T-helper 17 cell (primary cell): ENCODE data around the gene FBXO30. TPM values are rescaled to one million over a fixed set of nuclear protein-coding genes. Genes with fewer than 3 reads are reported as not detected.

Experiments
- ATAC-seq: fragments of 150-1000 bp; cut with Tn5 transposase; 2 replicates; pipeline ENCODE4 v1.10.0; 2021; ENCODE audit warnings: mild to moderate bottlenecking, moderate library complexity
- DNase-seq, 3 donors: peaks; one replicate each; pipeline versions ENCODE4 v3.0.0 to v3.0.0-alpha.2; 2020 to 2021
- H3K9me3 ChIP-seq: one replicate; pipeline ENCODE4 v1.7.0; 2013; ENCODE audit warnings: low read length, mild to moderate bottlenecking; ENCODE audit not compliant: control insufficient read depth, poor library complexity, severe bottlenecking
- H3K27ac Mint-ChIP-seq: one replicate; pipeline ENCODE4 v1.8.0; 2022; ENCODE audit warnings: mild to moderate bottlenecking, moderate library complexity, mixed read lengths
- H3K27me3 Mint-ChIP-seq: one replicate; pipeline ENCODE4 v1.8.0; 2022; ENCODE audit warnings: mixed read lengths
- H3K36me3 Mint-ChIP-seq: one replicate; pipeline ENCODE4 v1.8.0; 2022; ENCODE audit warnings: low read depth, mixed read lengths
- H3K4me1 Mint-ChIP-seq: one replicate; pipeline ENCODE4 v1.8.0; 2022; ENCODE audit warnings: mild to moderate bottlenecking, mixed read lengths
- H3K4me3 Mint-ChIP-seq: one replicate; pipeline ENCODE4 v1.8.0; 2022; ENCODE audit warnings: mild to moderate bottlenecking, moderate library complexity, mixed read lengths
- total RNA-seq, 4 donors: library from RNA in 2 of 4; stranded (reverse) in 2 of 4; gene quantifications; one replicate each; pipeline ENCODE4 v1.2.3 and lab custom pipeline; 2022 to 2026

FBXO30 gene, protein sequence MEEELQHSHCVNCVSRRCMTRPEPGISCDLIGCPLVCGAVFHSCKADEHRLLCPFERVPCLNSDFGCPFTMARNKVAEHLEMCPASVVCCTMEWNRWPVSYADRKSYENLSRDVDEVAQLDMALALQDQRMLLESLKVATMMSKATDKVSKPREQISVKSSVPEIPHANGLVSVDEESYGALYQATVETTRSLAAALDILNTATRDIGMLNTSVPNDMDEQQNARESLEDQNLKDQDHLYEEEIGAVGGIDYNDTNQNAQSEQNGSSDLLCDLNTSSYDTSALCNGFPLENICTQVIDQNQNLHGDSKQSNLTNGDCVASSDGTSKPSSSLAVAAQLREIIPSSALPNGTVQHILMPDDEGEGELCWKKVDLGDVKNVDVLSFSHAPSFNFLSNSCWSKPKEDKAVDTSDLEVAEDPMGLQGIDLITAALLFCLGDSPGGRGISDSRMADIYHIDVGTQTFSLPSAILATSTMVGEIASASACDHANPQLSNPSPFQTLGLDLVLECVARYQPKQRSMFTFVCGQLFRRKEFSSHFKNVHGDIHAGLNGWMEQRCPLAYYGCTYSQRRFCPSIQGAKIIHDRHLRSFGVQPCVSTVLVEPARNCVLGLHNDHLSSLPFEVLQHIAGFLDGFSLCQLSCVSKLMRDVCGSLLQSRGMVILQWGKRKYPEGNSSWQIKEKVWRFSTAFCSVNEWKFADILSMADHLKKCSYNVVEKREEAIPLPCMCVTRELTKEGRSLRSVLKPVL
- total RNA-seq, result 1 to 10 TPM; 2.5 to 2.8 TPM
- 11.8 to 29.6 reads per million in 2 donors for total RNA-seq (lab: John Stamatoyannopoulos, UW)

DNA sequence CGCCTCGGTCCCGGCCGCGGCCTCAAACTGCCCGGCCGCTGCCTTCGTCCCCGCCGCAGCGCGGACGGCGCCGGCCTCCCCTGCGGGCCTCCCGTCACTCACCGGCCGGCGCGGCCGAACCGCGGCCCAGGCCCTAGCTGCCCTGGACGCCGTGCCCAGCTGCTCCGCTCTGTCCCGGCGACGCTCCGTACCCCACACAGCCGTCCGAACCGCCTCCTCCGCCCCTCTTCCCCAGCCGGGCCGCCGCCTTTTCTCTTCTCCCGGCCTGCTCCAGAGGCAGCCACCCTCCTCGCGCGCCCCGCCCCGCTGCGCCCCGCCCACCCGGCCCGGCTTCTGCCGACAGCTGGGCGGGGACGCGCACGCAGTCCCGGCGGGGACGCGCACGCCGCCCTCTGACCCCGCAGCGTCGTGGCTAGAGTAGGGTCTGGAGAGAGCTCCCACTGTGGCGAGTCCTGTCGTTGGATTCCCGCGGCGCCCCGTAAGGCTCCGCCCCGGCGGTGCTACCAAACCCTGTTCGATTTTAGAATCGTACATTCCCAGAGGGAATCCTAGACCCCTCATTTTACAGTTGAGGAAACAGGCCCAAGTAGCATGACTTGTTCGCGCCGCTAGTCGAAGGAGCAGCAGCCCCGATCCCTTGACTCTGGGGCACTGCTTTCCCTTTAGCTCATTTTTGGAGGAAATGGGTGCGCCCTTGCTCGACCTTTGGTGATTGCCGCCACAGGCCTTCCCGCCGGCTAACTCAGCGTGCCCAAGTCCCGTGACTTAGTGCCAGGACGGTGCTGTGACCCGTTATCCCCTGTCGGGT lies at the start of gene FBXO30:
TSS of gene FBXO30 (minus strand) at position 295 of the 808 bp plus-strand sequence. CDS start 8,390 bp downstream, outside the sequence.
- peak within 1 kb of the TSS; percentile 92 for H3K27ac Mint-ChIP-seq
- H3K9me3 ChIP-seq, result no peaks in the 10 kb centered on the region
- no peaks in the 10 kb centered on the region for H3K36me3 Mint-ChIP-seq
- no peaks in the 10 kb centered on the region for H3K27me3 Mint-ChIP-seq
- peaks cover 21% of the 10 kb centered on the region for H3K4me1 Mint-ChIP-seq
- ATAC-seq, result peak; percentile 94
- peak within 1 kb of the TSS; percentile 90 for H3K4me3 Mint-ChIP-seq
- peak; percentile 81 to 85 (median 83) for DNase-seq

DNA sequence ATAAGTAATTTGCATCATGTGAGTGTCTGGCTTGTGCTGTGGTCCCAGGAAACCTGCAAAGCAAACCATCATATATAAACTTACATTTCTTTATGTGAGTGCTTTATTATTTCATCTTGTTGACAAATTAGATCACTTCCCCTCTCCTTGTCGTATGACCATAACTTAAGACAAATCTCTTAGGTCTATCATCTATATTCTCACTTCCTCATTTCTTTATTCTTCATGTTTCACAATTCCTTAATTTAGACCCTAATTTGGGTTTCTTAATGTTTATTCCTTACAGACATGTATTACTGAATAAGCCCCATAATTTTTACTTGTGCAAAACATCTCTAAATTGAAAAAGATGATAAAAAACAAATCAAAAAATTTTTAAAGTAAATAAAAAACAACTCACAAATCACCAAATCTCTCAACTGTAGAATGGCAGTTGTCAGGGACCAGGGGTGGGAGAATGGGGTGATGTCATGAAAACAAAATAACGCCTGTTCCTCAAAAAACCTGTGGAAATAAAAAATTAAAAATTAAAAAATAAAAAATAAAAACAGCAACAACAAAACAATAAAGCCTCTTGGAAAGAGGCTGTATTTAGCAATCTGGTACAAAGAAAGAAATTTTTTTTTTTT lies 49.5 kb upstream of the FBXO30 start:
- H3K4me3 Mint-ChIP-seq, result no peak overlapping the region
- H3K9me3 ChIP-seq, result no peaks in the 10 kb centered on the region
- ATAC-seq (no peak), DNase-seq (no peak)
- H3K27me3 Mint-ChIP-seq, result no peaks in the 10 kb centered on the region
- peaks cover 27% of the 10 kb centered on the region for H3K4me1 Mint-ChIP-seq
- H3K36me3 Mint-ChIP-seq, result no peaks in the 10 kb centered on the region
- no peak overlapping the region for H3K27ac Mint-ChIP-seq

DNA sequence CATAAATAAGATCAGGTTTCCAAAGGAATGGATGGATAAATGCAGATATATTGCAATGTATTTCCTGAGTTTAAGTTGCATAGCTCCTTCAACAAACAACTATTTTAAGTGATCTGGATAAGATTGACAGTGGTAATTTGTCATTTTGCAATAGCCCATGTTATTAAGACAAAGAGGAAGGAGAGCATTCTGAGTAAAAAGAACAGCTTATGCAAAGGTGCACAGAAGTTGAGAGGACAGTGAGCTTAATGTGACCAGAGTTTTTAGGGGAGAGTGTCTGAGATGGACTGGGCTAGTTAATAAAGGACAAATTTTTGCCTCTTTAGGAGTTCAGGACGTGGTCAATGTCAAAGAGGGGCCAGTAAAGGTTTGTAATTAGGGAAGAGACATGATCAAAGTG lies 48.8 kb upstream of the FBXO30 start:
- DNase-seq (no peak), ATAC-seq (no peak)
- H3K9me3 ChIP-seq, result no peaks in the 10 kb centered on the region
- peak overlapping the region; percentile 63 for H3K27ac Mint-ChIP-seq
- H3K4me3 Mint-ChIP-seq, result no peak overlapping the region
- peaks cover 1% of the 10 kb centered on the region for H3K36me3 Mint-ChIP-seq
- peaks cover 27% of the 10 kb centered on the region for H3K4me1 Mint-ChIP-seq
- H3K27me3 Mint-ChIP-seq, result no peaks in the 10 kb centered on the region

DNA sequence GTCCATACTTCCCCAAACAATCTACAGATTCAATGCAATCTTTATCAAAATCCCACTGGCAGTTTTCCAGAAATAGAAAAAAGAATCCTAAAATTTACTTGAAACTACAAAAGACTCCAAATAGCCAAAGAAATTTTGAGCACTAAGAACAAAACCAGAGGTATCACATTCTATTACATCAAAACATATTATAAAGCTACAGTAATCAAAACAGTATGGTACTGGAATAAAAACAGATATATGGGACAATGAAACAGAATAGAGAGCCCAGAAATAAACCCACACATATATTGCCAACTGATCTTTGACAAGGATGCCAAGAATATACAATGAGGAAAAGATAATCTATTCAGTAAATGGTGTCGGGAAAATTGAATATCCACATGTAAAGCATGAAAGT lies 46.0 kb upstream of the FBXO30 start:
- H3K9me3 ChIP-seq, result no peaks in the 10 kb centered on the region
- H3K36me3 Mint-ChIP-seq, result peaks cover 2% of the 10 kb centered on the region
- no peak overlapping the region for H3K27ac Mint-ChIP-seq
- no peak overlapping the region for H3K4me3 Mint-ChIP-seq
- DNase-seq (no peak), ATAC-seq (no peak)
- H3K4me1 Mint-ChIP-seq, result peaks cover 8% of the 10 kb centered on the region
- H3K27me3 Mint-ChIP-seq, result no peaks in the 10 kb centered on the region

DNA sequence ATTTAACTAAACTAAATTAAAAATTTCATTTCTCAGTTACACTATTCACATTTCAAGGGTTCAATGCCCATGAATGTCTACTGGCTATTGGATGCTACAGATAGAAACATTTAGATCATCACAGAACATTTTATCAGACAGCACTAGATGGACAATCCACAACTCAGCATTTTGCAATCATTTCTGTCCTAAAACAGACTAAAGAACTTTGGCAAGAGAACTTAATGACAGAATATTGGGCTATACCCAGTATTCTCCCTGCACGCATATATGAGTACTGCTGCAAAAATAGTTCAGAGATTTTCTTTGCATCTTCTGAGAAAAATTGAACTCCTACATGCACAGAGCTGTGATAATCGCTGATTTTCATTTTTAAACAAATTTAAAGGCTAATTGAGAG lies 36.1 kb upstream of the FBXO30 start:
- H3K27me3 Mint-ChIP-seq, result no peaks in the 10 kb centered on the region
- ATAC-seq (no peak), DNase-seq (no peak)
- H3K36me3 Mint-ChIP-seq, result peaks cover 7% of the 10 kb centered on the region
- H3K27ac Mint-ChIP-seq, result no peak overlapping the region
- H3K9me3 ChIP-seq, result no peaks in the 10 kb centered on the region
- H3K4me1 Mint-ChIP-seq, result no peaks in the 10 kb centered on the region
- H3K4me3 Mint-ChIP-seq, result no peak overlapping the region

DNA sequence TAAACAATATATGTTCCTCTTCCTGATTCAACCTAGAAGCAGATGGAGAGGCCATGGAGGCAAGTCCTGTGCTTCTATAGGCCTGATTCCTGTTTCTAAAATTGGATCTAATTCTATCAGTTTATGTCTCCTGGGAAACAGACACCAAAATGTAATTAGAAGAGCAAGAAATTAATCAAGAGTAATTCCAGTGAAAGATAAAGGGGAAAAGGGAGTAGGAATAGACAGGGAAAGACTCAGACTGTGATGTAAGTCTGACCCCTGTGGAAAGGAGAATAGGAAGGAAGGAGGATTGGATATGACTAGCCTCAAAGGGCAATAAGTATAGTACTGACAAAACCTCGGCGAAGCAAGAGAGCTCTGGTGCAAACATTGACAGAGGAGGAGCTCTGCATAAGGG lies 33.9 kb upstream of the FBXO30 start:
- Mint-ChIP-seq H3K36me3 (peaks cover 7% of the 10 kb centered on the region), H3K27ac (no peak overlapping the region), H3K27me3 (no peaks in the 10 kb centered on the region), H3K4me1 (no peaks in the 10 kb centered on the region), H3K4me3 (no peak overlapping the region)
- ATAC-seq, result no peak
- DNase-seq, result no peak
- H3K9me3 ChIP-seq, result no peaks in the 10 kb centered on the region

DNA sequence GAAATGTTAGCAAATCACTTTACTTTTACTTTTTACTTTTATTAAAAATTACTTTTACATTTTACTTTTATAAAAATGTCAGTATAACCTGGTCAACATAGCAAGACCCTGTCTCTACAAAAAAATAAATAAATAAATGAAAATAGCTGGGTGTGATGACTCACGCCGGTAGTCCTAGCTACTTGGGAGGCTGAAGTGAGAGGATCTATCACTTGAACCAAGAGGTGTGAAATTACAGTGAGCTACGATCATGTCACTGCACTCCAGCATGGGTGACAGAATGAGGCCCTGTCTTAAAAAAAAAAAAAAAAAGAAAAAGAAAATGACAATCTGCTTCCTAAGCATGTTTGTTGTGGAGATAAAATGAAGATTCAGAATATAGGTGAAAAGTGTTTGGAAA lies 31.0 kb upstream of the FBXO30 start:
- DNase-seq, result no peak
- Mint-ChIP-seq H3K27ac (no peak overlapping the region), H3K27me3 (no peaks in the 10 kb centered on the region), H3K4me1 (no peaks in the 10 kb centered on the region), H3K4me3 (no peak overlapping the region), H3K36me3 (peaks cover 7% of the 10 kb centered on the region)
- ATAC-seq, result no peak
- H3K9me3 ChIP-seq, result no peaks in the 10 kb centered on the region

DNA sequence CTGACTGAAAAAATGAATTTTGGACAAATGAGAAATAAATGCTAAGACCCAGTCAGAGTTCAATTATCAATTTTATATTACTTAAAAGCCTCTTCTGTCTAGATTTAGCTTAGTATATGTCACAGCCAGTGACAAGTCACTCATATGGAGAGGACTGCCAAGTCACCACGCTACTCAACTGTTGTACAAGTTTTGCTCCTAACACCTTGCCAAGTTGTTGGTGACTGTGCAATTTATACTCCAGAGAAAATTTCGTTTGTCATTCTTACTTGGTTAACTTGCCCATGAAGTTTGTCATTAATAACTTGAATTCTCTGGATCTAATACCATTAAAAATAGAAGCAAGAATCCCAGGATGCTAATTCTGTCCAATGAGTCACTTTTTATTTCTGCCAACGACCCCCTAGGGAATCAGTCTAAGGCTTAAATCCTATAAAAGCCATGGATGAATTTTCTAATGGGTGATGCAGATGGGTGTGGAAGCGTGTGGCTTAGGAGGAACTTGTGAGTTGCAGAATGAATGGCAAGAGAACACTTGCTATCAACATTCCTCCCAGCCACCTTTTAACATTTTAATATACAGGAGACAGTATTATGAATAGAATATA lies 30.4 kb upstream of the FBXO30 start:
- H3K4me3 Mint-ChIP-seq, result no peak overlapping the region
- DNase-seq (no peak), ATAC-seq (no peak)
- no peak overlapping the region for H3K27ac Mint-ChIP-seq
- H3K9me3 ChIP-seq, result no peaks in the 10 kb centered on the region
- no peaks in the 10 kb centered on the region for H3K4me1 Mint-ChIP-seq
- H3K27me3 Mint-ChIP-seq, result no peaks in the 10 kb centered on the region
- H3K36me3 Mint-ChIP-seq, result peaks cover 5% of the 10 kb centered on the region

DNA sequence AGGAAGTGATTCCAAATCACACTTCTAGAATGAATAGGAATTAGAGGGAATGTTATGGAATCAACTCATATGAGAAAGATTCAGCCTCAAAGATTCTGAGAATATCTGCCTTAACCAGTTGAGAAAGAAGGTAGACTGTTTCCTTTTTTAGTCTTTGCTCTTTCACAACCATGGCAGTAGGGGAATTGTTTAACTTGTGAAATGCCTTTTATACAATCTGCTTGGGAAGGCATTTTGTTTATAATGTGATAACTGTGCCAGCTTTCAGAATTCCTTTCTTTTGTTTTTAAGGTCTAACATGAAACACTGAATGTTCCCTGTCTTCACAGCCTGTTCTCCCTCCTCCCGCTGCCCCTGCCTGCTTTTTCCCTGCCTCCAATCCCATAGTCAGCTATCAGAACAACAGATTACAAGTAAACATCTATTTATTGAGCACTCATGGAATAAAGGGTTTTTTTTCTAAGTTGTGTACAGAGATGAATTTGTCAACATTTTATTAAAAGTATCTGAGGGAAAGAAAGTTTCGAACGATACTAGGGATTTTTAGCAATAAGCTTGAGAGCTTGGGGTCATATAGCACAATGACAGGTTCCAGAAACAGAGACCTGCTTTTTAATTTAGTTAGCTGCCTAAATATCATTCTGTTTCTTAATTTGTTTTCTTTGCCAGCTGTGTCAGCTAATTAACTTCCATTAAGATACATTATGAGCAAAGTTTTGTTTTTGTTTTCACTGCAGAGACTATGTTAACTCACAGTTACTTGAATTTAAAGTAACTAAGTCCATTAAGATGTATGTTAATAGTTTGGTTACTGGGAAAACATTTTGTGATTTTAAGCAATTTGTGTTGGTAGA lies 28.3 kb upstream of the FBXO30 start:
- ATAC-seq, result no peak

DNA sequence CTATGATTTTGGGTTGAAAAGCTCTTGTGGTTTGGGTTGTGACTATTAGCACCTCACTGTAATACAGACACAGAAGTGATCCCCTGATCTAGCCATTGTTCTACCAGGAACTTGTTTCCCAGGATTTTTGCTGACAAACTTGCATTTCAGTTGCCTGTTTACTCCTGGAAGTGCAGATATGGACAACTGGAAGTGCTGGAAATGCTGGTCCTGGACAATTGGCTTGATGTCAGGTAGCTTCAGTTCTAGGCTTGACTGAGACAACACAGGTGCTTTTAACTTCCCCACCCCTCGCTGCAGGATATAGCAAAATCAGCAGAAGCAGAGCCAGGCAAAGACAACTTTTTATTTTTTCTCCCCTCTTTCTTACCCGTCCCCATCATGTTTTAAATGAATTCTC lies 27.1 kb upstream of the FBXO30 start:
- H3K4me1 Mint-ChIP-seq, result no peaks in the 10 kb centered on the region
- H3K4me3 Mint-ChIP-seq, result no peak overlapping the region
- DNase-seq (no peak), ATAC-seq (no peak)
- H3K27me3 Mint-ChIP-seq, result no peaks in the 10 kb centered on the region
- H3K36me3 Mint-ChIP-seq, result no peaks in the 10 kb centered on the region
- H3K27ac Mint-ChIP-seq, result no peak overlapping the region
- no peaks in the 10 kb centered on the region for H3K9me3 ChIP-seq

More for the DNA sequence above, 28.3 kb upstream of the FBXO30 start:
- Mint-ChIP-seq H3K27me3 (no peaks in the 10 kb centered on the region), H3K4me1 (no peaks in the 10 kb centered on the region), H3K27ac (no peak overlapping the region), H3K36me3 (no peaks in the 10 kb centered on the region), H3K4me3 (no peak overlapping the region)
- H3K9me3 ChIP-seq, result no peaks in the 10 kb centered on the region
- no peak for DNase-seq

DNA sequence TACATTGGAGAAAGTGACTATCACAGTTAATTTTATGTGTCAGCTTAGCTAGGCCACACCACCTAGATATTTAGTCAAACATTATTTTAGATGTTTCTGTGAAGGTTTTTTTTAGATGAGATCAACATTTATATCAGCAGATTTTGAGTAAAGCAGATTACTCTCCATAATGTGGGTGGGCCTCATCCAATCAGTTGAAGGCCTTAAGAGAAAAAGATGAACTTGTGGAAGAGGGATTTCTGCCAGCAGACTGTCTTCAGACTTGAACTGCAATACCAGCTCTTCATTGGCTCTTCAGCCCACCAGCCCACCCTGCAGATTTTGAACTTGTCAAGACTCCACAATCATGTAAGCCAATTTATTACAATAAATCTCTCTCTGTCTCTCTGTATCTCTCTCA lies 25.1 kb upstream of the FBXO30 start:
- Mint-ChIP-seq H3K36me3 (no peaks in the 10 kb centered on the region), H3K27me3 (no peaks in the 10 kb centered on the region)

DNA sequence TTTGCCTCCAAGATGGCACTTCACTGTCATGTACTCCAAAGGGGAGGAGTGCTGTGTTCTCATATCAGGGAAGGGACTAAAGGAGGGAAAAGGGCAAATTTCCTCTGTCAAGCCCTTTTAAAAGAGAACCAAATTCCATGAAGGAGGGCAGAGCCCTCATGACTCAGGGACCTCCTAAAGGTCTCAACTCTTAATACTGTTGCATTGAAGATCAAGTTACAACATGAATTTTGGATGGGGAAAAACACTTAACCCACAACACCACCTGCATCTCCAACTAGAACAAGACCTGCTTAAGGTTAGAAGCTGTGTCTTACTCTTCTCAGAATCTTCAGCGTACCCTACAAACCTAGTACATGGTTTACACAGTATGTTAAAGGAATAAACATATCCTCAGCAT lies 23.7 kb upstream of the FBXO30 start:
- no peaks in the 10 kb centered on the region for H3K36me3 Mint-ChIP-seq

More for the DNA sequence above, 25.1 kb upstream of the FBXO30 start:
- DNase-seq (no peak), ATAC-seq (no peak)
- Mint-ChIP-seq H3K4me1 (no peaks in the 10 kb centered on the region), H3K4me3 (no peak overlapping the region), H3K27ac (no peak overlapping the region)
- no peaks in the 10 kb centered on the region for H3K9me3 ChIP-seq

More for the DNA sequence above, 23.7 kb upstream of the FBXO30 start:
- Mint-ChIP-seq H3K4me1 (no peaks in the 10 kb centered on the region), H3K27ac (no peak overlapping the region), H3K27me3 (no peaks in the 10 kb centered on the region), H3K4me3 (no peak overlapping the region)
- ATAC-seq (no peak), DNase-seq (no peak)
- no peaks in the 10 kb centered on the region for H3K9me3 ChIP-seq
